PC-9 (cell line): ENCODE measurements around the gene SKIL. TPM values are rescaled to one million over a fixed set of nuclear protein-coding genes. Genes with fewer than 3 reads are reported as not detected.

Source experiments
- BruUV-seq: library from RNA; stranded (reverse); fragments of 400-500 nt; replicated peaks from 2 replicates; lab custom pipeline; 2021; lab: Mats Ljungman, UMichigan
- CTCF ChIA-PET: fragments of 300-600 bp; sonication (Branson Sonifier 250); formaldehyde crosslinking; loops from one replicate; lab custom pipeline; 2022; ENCODE audit warnings: antibody characterized with exemption; lab: Charles Lee
- POLR2A ChIA-PET: fragments of 300-600 bp; sonication (Branson Sonifier 250); formaldehyde crosslinking; loops from one replicate; lab custom pipeline; 2022; ENCODE audit warnings: antibody characterized with exemption; ENCODE audit not compliant: unreplicated experiment; lab: Charles Lee
- DNase-seq, 2 experiments: peaks; one replicate each; pipeline versions ENCODE4 v3.0.0 to v3.0.0-alpha.2; 2015 to 2022; ENCODE audit warnings: mixed read lengths in 1 of 2
- H2AFZ ChIP-seq: fragments of 200-600 bp; sonication (generic); 2 replicates; pipeline ENCODE4 v1.8.1; 2017; ENCODE audit warnings: antibody characterized with exemption
- H3F3A ChIP-seq: fragments of 200-600 bp; sonication (generic); 2 replicates; pipeline ENCODE4 v1.8.1; 2017; ENCODE audit warnings: antibody characterized with exemption, mild to moderate bottlenecking, low read depth; ENCODE audit not compliant: insufficient read depth
- H3K27ac ChIP-seq: fragments of 200-600 bp; sonication (generic); 2 replicates; pipeline ENCODE4 v1.6.1; 2016; ENCODE audit warnings: mixed run types
- H3K27me3 ChIP-seq: fragments of 200-600 bp; sonication (generic); 2 replicates; pipeline ENCODE4 v1.6.1; 2016; ENCODE audit warnings: low read depth, mixed run types; ENCODE audit not compliant: insufficient read depth
- H3K36me3 ChIP-seq: fragments of 200-600 bp; sonication (generic); 2 replicates; pipeline ENCODE4 v1.6.1; 2016; ENCODE audit warnings: low read depth, mixed run types
- H3K4me1 ChIP-seq: fragments of 200-600 bp; sonication (generic); replicated peaks from 2 replicates; pipeline ENCODE4 v1.6.1; 2016; ENCODE audit warnings: mixed run types; ENCODE audit not compliant: insufficient read depth
- H3K4me2 ChIP-seq: fragments of 200-600 bp; sonication (generic); 2 replicates; pipeline ENCODE4 v1.6.1; 2017; ENCODE audit warnings: mixed run types
- H3K4me3 ChIP-seq: fragments of 200-600 bp; sonication (generic); 2 replicates; pipeline ENCODE4 v1.6.1; 2016; ENCODE audit warnings: mixed run types
- H3K79me2 ChIP-seq: fragments of 200-600 bp; sonication (generic); 2 replicates; pipeline ENCODE4 v1.6.1; 2017; ENCODE audit warnings: low read depth, mixed run types
- H3K9me2 ChIP-seq: fragments of 200-600 bp; sonication (generic); 2 replicates; pipeline ENCODE4 v1.8.1; 2017; ENCODE audit warnings: mild to moderate bottlenecking; ENCODE audit not compliant: insufficient read depth
- H3K9me3 ChIP-seq: fragments of 200-600 bp; sonication (generic); 2 replicates; pipeline ENCODE4 v1.8.1; 2016; ENCODE audit warnings: low read depth; ENCODE audit not compliant: insufficient read depth
- H4K20me1 ChIP-seq: fragments of 200-600 bp; sonication (generic); 2 replicates; pipeline ENCODE4 v1.8.1; 2017; ENCODE audit not compliant: insufficient read depth
- EZH2 ChIP-seq: fragments of 200-600 bp; sonication (generic); IDR thresholded peaks from 2 replicates; pipeline ENCODE4 v1.8.0; 2017; ENCODE audit warnings: antibody characterized with exemption, low read depth
- intact Hi-C: fragments of 100-400 bp; cut with micrococcal nuclease; formaldehyde crosslinking; loops from one replicate; pipeline ENCODE4 v1.10.0; 2022; ENCODE audit not compliant: unreplicated experiment
- total RNA-seq: library from RNA; stranded (reverse); gene quantifications from 2 replicates; pipeline ENCODE4 v1.2.3, GENCODE V29; 2021
- TF ChIP-seq, protein P1 (sequence below): fragments of 200-600 bp; sonication (generic); conservative IDR thresholded peaks from 2 replicates; pipeline ENCODE4 v1.6.1; 2017; ENCODE audit warnings: mixed run types, antibody characterized with exemption, mild to moderate bottlenecking, moderate library complexity

The SKIL gene
- total RNA-seq, 1 experiment from 2014 or later: 138 TPM

DNA sequence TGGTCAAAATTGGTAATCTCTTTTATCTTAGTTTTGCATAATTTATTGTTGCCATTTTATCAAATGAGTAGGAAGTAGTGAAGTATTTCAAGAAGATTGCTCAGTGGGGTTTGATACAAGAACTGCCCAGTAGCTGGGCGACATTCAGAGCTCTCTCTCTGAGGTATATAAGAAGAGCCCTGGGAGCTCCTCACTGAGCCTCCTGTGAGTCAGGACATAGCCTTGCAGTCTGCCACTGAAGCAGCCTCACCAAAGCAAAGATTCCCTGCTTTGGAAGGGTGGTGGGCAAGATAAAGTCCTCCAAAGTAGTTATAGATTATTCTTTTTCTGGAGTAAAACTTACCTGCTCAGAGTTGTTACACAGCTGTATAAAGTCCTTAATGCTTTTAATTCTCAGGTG, 26.1 kb downstream of the SKIL start:
- intact Hi-C loops: loop anchor here (10.0 kb wide), 1 partner anchor 199 kb away; the partner anchor contains the start of gene PHC3

GRCh38 chr3:170386468-170386867, 29.0 kb downstream of the SKIL start:
- TF ChIP-seq EZH2: no peak
- TF ChIP-seq, protein P1, sequence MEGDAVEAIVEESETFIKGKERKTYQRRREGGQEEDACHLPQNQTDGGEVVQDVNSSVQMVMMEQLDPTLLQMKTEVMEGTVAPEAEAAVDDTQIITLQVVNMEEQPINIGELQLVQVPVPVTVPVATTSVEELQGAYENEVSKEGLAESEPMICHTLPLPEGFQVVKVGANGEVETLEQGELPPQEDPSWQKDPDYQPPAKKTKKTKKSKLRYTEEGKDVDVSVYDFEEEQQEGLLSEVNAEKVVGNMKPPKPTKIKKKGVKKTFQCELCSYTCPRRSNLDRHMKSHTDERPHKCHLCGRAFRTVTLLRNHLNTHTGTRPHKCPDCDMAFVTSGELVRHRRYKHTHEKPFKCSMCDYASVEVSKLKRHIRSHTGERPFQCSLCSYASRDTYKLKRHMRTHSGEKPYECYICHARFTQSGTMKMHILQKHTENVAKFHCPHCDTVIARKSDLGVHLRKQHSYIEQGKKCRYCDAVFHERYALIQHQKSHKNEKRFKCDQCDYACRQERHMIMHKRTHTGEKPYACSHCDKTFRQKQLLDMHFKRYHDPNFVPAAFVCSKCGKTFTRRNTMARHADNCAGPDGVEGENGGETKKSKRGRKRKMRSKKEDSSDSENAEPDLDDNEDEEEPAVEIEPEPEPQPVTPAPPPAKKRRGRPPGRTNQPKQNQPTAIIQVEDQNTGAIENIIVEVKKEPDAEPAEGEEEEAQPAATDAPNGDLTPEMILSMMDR: no peak
- CTCF ChIA-PET: no interaction called here
- H3K79me2 ChIP-seq: peaks cover 31% of the 10 kb centered on the region

More for the DNA sequence above, 26.1 kb downstream of the SKIL start:
- no peak for DNase-seq
- Histone ChIP-seq H3F3A (peaks cover 57% of the 10 kb centered on the region), H3K79me2 (peaks cover 29% of the 10 kb centered on the region), H3K36me3 (peaks cover 70% of the 10 kb centered on the region), H2AFZ (no peak overlapping the region), H3K4me2 (no peak overlapping the region), H3K4me1 (no peaks in the 10 kb centered on the region), H4K20me1 (peaks cover 16% of the 10 kb centered on the region), H3K4me3 (no peak overlapping the region), H3K27ac (0 out of 2 replicates have a peak overlapping the region, but pooled peaks have one; percentile 2), H3K27me3 (no peaks in the 10 kb centered on the region), H3K9me3 (no peaks in the 10 kb centered on the region), H3K9me2 (no peaks in the 10 kb centered on the region)
- no peak for TF ChIP-seq EZH2
- TF ChIP-seq, protein P1: no peak
- ChIA-PET POLR2A (interaction anchor here (0.7 kb wide), 1 partner anchor 34 kb away, joined by 3 read pairs; no protein-coding TSS in a partner anchor), CTCF (interaction anchor here (0.7 kb wide), 1 partner anchor 13 kb away, joined by 7 read pairs; no protein-coding TSS in a partner anchor)
- no TSS peak for BruUV-seq

DNA sequence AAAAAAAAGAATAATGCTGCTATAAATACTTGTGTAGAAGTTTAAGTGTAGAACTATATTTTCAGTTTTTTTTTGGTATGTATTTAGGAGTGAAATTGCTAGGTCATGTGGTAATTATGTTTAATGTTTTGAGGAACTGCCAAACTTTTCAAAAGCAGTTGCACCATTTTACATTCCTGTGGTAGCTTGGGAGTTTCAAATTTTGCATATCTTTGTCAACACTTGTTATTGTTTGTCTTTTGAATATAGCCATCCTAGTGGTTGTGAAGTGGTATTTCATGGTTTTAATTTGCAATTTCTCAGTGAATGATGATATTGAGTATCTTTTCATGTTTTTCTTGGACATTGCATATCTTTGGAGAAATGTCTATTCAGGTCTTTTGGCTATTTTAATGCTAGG, 30.4 kb downstream of the SKIL start:
- H3K79me2 ChIP-seq: peaks cover 26% of the 10 kb centered on the region
- H3K27ac ChIP-seq: no peak overlapping the region
- H3K4me1 ChIP-seq: no peaks in the 10 kb centered on the region
- no peak overlapping the region for H2AFZ ChIP-seq
- peaks cover 62% of the 10 kb centered on the region for H3F3A ChIP-seq
- POLR2A ChIA-PET: no interaction called here
- H3K27me3 ChIP-seq: no peaks in the 10 kb centered on the region
- H3K4me3 ChIP-seq: no peak overlapping the region
- intact Hi-C loops: loop anchor here (10.0 kb wide), 1 partner anchor 203 kb away; the partner anchor contains the start of gene PHC3
- TF ChIP-seq, protein P1: peak; percentile 41
- TF ChIP-seq EZH2: no peak
- peak in 1 of 2 experiments; percentile 64 for DNase-seq
- no peaks in the 10 kb centered on the region for H3K9me3 ChIP-seq
- peaks cover 30% of the 10 kb centered on the region for H4K20me1 ChIP-seq
- no peaks in the 10 kb centered on the region for H3K9me2 ChIP-seq
- CTCF ChIA-PET: interaction anchor here (0.6 kb wide), 1 partner anchor 421 kb away, joined by 3 read pairs; no protein-coding TSS in a partner anchor
- H3K4me2 ChIP-seq: no peak overlapping the region
- H3K36me3 ChIP-seq: peaks cover 82% of the 10 kb centered on the region
- no TSS peak for BruUV-seq

More at GRCh38 chr3:170386468-170386867, 29.0 kb downstream of the SKIL start:
- intact Hi-C loops: loop anchor here (10.0 kb wide), 1 partner anchor 202 kb away; the partner anchor contains the start of gene PHC3
- POLR2A ChIA-PET: no interaction called here
- no peak for DNase-seq
- Histone ChIP-seq H4K20me1 (peaks cover 27% of the 10 kb centered on the region), H3K4me2 (no peak overlapping the region), H3K27ac (no peak overlapping the region), H3K36me3 (peaks cover 79% of the 10 kb centered on the region), H3K4me1 (no peaks in the 10 kb centered on the region), H2AFZ (no peak overlapping the region), H3F3A (peaks cover 64% of the 10 kb centered on the region), H3K4me3 (no peak overlapping the region), H3K9me3 (no peaks in the 10 kb centered on the region), H3K9me2 (no peaks in the 10 kb centered on the region), H3K27me3 (no peaks in the 10 kb centered on the region)
- no TSS peak for BruUV-seq
